Measurements from ENCODE around the gene TAMALIN. TPM values are rescaled to one million over a fixed set of nuclear protein-coding genes. Genes with fewer than 3 reads are reported as not detected.

The TAMALIN gene
- total RNA-seq, 1 experiment from 2014 or later: not detected

GRCh38 chr12:52027085-52027843, 20.5 kb downstream of the TAMALIN start:
- H3K9me3 Mint-ChIP-seq (ENCODE audit: unreplicated experiment): no peaks in the 10 kb centered on the region
- no peak overlapping the region for H3K4me3 Mint-ChIP-seq (ENCODE audit: unreplicated experiment)
- CTCF ChIA-PET: interaction anchor here (0.6 to 17.1 kb wide), 12 partner anchors 10 to 1074 kb away, joined by 3 to 560 read pairs (median 10); partner anchors contain the start of genes ATG101, NR4A1 and SMIM41
- H3K36me3 Mint-ChIP-seq (ENCODE audit: insufficient read depth, unreplicated experiment): no peaks in the 10 kb centered on the region
- intact Hi-C loops (cut with micrococcal nuclease): no loop called here
- no peak overlapping the region for H3K27ac Mint-ChIP-seq (ENCODE audit: low read depth, unreplicated experiment)
- no peaks in the 10 kb centered on the region for H3K27me3 Mint-ChIP-seq (ENCODE audit: insufficient read depth, unreplicated experiment)
- no peak for TF ChIP-seq CTCF (IDR thresholded peaks at IDR 0.05; ENCODE audit: unreplicated experiment)
- BruUV-seq (replicated peaks): no TSS peak
- H3K4me1 Mint-ChIP-seq (ENCODE audit: insufficient read depth, unreplicated experiment): peaks cover 14% of the 10 kb centered on the region
- no peak for DNase-seq (ENCODE audit: unreplicated experiment)
- POLR2A ChIA-PET: interaction anchor here (0.6 to 2.2 kb wide), 2 partner anchors 44 to 71 kb away, joined by 3 to 33 read pairs; partner anchors contain the start of gene ATG101

GRCh38 chr12:52029685-52030084, 22.9 kb downstream of the TAMALIN start:
- ChIA-PET POLR2A (interaction anchor here (0.6 to 1.2 kb wide), 2 partner anchors 21 to 42 kb away, joined by 3 to 5 read pairs; partner anchors contain the start of gene NR4A1), CTCF (interaction anchor here (0.5 to 17.1 kb wide), 5 partner anchors 15 to 977 kb away, joined by 3 to 560 read pairs (median 4); partner anchors contain the start of genes ATG101, EIF4B and SMIM41)
- intact Hi-C loops (cut with micrococcal nuclease): no loop called here
- Mint-ChIP-seq H3K36me3 (ENCODE audit: insufficient read depth, unreplicated experiment) (no peaks in the 10 kb centered on the region), H3K27ac (ENCODE audit: low read depth, unreplicated experiment) (no peak overlapping the region), H3K9me3 (ENCODE audit: unreplicated experiment) (no peaks in the 10 kb centered on the region), H3K4me1 (ENCODE audit: insufficient read depth, unreplicated experiment) (peaks cover 21% of the 10 kb centered on the region), H3K4me3 (ENCODE audit: unreplicated experiment) (no peak overlapping the region), H3K27me3 (ENCODE audit: insufficient read depth, unreplicated experiment) (no peaks in the 10 kb centered on the region)
- no TSS peak for BruUV-seq (replicated peaks)
- DNase-seq (ENCODE audit: unreplicated experiment): peak; percentile 43
- TF ChIP-seq CTCF (IDR thresholded peaks at IDR 0.05; ENCODE audit: unreplicated experiment): no peak

- H3K36me3 Mint-ChIP-seq (ENCODE audit: insufficient read depth, unreplicated experiment): no peaks in the 10 kb centered on the region
- BruUV-seq (replicated peaks): TSS peak; percentile 72
- ChIA-PET POLR2A (interaction anchor here (0.6 to 3.2 kb wide), 15 partner anchors 9 to 661 kb away, joined by 3 to 36 read pairs (median 4); partner anchors contain the start of genes ATG101, KRT6A and NR4A1), CTCF (interaction anchor here (0.5 to 17.1 kb wide), 11 partner anchors 8 to 1974 kb away, joined by 3 to 560 read pairs (median 5); partner anchors contain the start of genes ATG101, NR4A1 and SMIM41)
- no peaks in the 10 kb centered on the region for H3K9me3 Mint-ChIP-seq (ENCODE audit: unreplicated experiment)
- peak; percentile 39 for DNase-seq (ENCODE audit: unreplicated experiment)
- peak overlapping the region; percentile 83 for H3K27ac Mint-ChIP-seq (ENCODE audit: low read depth, unreplicated experiment)
- peaks cover 10% of the 10 kb centered on the region for H3K27me3 Mint-ChIP-seq (ENCODE audit: insufficient read depth, unreplicated experiment)
- H3K4me1 Mint-ChIP-seq (ENCODE audit: insufficient read depth, unreplicated experiment): peaks cover 10% of the 10 kb centered on the region
- no peak for TF ChIP-seq CTCF (IDR thresholded peaks at IDR 0.05; ENCODE audit: unreplicated experiment)
- H3K4me3 Mint-ChIP-seq (ENCODE audit: unreplicated experiment): peak overlapping the region; percentile 71
- intact Hi-C loops (cut with micrococcal nuclease): no loop called here
Measured at GRCh38 chr12:52032446-52032803, 25.7 kb downstream of the TAMALIN start.

- Mint-ChIP-seq H3K4me3 (ENCODE audit: unreplicated experiment) (peak overlapping the region; percentile 71), H3K27ac (ENCODE audit: low read depth, unreplicated experiment) (peak overlapping the region; percentile 83), H3K27me3 (ENCODE audit: insufficient read depth, unreplicated experiment) (peaks cover 10% of the 10 kb centered on the region), H3K9me3 (ENCODE audit: unreplicated experiment) (no peaks in the 10 kb centered on the region), H3K36me3 (ENCODE audit: insufficient read depth, unreplicated experiment) (no peaks in the 10 kb centered on the region), H3K4me1 (ENCODE audit: insufficient read depth, unreplicated experiment) (peaks cover 10% of the 10 kb centered on the region)
- ChIA-PET CTCF (interaction anchor here (0.5 to 17.1 kb wide), 11 partner anchors 9 to 1975 kb away, joined by 3 to 560 read pairs (median 5); partner anchors contain the start of genes ATG101, NR4A1 and SMIM41), POLR2A (interaction anchor here (0.6 to 3.2 kb wide), 14 partner anchors 9 to 661 kb away, joined by 3 to 36 read pairs (median 4); partner anchors contain the start of genes ATG101, KRT6A and NR4A1)
- intact Hi-C loops (cut with micrococcal nuclease): no loop called here
- peak; percentile 95 for DNase-seq (ENCODE audit: unreplicated experiment)
- no TSS peak for BruUV-seq (replicated peaks)
- no peak for TF ChIP-seq CTCF (IDR thresholded peaks at IDR 0.05; ENCODE audit: unreplicated experiment)
Measured at GRCh38 chr12:52032804-52033445, 26.2 kb downstream of the TAMALIN start.

Measured in MCF 10A (cell line).